Measurements from ENCODE around the gene NUDT3. TPM values are rescaled to one million over a fixed set of nuclear protein-coding genes. Genes with fewer than 3 reads are reported as not detected.
A peak's percentile ranks its signal among the peaks of the same experiment; 100 is the strongest.
"Not testable (repeated sequence)": the region's sequence is repeated elsewhere in the genome, so short reads cannot be mapped to it uniquely, and the experiment has no call there.

NUDT3 gene
- total and polyA plus RNA-seq, 5 experiments from 2014 or later = 7.4 to 31.7 (median 10.8) TPM

DNA sequence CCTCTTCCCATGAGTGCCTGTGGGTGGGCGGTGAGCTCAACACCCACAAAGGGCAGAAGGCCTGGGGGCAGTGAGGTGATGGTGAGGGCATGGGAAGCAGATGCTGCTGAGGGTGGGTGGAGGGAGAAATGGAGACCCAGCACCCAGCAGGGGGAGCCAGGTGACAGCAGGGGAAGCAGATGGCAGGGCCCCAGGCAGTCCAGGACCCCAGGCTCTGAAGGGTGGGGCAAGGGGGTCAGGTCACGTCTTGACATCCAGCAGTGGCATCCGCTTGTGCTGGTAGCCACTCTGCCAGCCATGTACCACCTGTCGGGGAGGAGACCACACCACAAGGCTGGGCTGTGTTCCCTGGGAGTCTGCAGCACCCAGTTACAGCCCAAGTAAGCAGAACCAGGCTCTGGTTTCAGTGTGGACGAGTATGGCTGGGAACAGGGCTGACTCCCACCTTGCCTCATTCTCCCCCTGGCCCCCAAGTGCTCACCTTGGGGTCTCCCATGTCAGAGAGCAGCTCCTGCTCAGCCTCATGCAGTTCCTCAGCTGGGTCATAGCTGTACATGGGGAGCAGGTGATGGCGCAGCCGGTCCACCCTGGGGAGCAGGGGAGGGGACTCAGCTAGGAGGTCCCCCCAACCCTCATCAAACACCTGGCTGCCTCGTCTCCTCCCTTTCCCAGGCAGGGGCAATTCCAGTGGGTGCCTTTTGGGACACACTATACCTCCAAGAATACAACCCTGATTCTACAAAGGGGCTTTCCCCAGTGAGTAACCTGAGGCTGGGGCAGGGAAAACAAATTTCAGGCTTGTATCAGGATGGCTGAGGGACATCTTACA is 145.7 kb downstream of the NUDT3 start:
- POLR2A ChIA-PET = interaction anchor here (3.6 to 5.1 kb wide), 4 partner anchors 9 to 169 kb away, joined by 12 to 72 read pairs (median 30); partner anchors contain the start of genes HMGA1 and NUDT3
- Mint-ChIP-seq H3K27ac (peak overlapping the region; percentile 43 to 97 (median 82)), H3K4me3 (peak overlapping the region in 9 of 10 donors; percentile 16 to 96 (median 76)), H3K36me3 (peaks cover 0 to 34% (median 0%) of the 10 kb centered on the region in 3 donors), H3K4me1 (peaks cover 20 to 70% (median 60%) of the 10 kb centered on the region in 4 donors), H3K9me3 (no peaks in the 10 kb centered on the region), H3K27me3 (no peaks in the 10 kb centered on the region)
- DNase-seq (peak in 8 of 10 donors; percentile 28 to 78 (median 36)), ATAC-seq (no peak)

- H3K4me3 Mint-ChIP-seq = peak overlapping the region in 1 of 10 donors; percentile 13
- H3K36me3 Mint-ChIP-seq = peaks cover 0 to 40% (median 4%) of the 10 kb centered on the region in 3 donors
- H3K4me1 Mint-ChIP-seq = peaks cover 21 to 74% (median 66%) of the 10 kb centered on the region in 4 donors
- DNase-seq = no peak
- no peaks in the 10 kb centered on the region for H3K9me3 Mint-ChIP-seq
- no peak for ATAC-seq
- POLR2A ChIA-PET = interaction anchor here (5.1 kb wide), 1 partner anchor 9 kb away, joined by 72 read pairs; the partner anchor contains the start of gene HMGA1
- no peaks in the 10 kb centered on the region for H3K27me3 Mint-ChIP-seq
- H3K27ac Mint-ChIP-seq = peak overlapping the region in 8 of 10 donors; percentile 42 to 96 (median 62)
These were observed 146.3 kb downstream of the NUDT3 start for GRCh38 chr6:34246249-34246562.

DNA sequence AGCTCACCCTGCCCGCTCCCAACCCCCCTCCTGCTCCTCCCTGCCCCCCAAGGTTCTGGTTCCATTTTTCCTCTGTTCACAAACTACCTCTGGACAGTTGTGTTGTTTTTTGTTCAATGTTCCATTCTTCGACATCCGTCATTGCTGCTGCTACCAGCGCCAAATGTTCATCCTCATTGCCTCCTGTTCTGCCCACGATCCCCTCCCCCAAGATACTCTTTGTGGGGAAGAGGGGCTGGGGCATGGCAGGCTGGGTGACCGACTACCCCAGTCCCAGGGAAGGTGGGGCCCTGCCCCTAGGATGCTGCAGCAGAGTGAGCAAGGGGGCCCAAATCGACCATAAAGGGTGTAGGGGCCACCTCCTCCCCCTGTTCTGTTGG is 146.7 kb downstream of the NUDT3 start:
- peaks cover 0 to 44% (median 7%) of the 10 kb centered on the region in 3 donors for H3K36me3 Mint-ChIP-seq
- not testable (repeated sequence) for H3K9me3 Mint-ChIP-seq, ATAC-seq, H3K27me3 Mint-ChIP-seq, DNase-seq
- H3K4me1 Mint-ChIP-seq = peaks cover 22 to 76% (median 69%) of the 10 kb centered on the region in 4 donors
- POLR2A ChIA-PET = interaction anchor here (1.2 to 5.1 kb wide), 2 partner anchors 8 to 9 kb away, joined by 4 to 72 read pairs; partner anchors contain the start of gene HMGA1
- peak overlapping the region; percentile 9 to 96 (median 66) for H3K27ac Mint-ChIP-seq
- H3K4me3 Mint-ChIP-seq = peak overlapping the region in 1 of 10 donors; percentile 15

- H3K27ac Mint-ChIP-seq = peak overlapping the region in 9 of 10 donors; percentile 21 to 92 (median 66)
- POLR2A ChIA-PET = interaction anchor here (1.2 kb wide), 2 partner anchors 8 to 14 kb away, joined by 3 to 4 read pairs; partner anchors contain the start of gene HMGA1
- not testable (repeated sequence) for H3K27me3 Mint-ChIP-seq, ATAC-seq, H3K9me3 Mint-ChIP-seq, DNase-seq
- peaks cover 0 to 50% (median 7%) of the 10 kb centered on the region in 3 donors for H3K36me3 Mint-ChIP-seq
- H3K4me1 Mint-ChIP-seq = peaks cover 22 to 76% (median 73%) of the 10 kb centered on the region in 4 donors
- H3K4me3 Mint-ChIP-seq = peak overlapping the region in 1 of 10 donors; percentile 24
These were observed 147.3 kb downstream of the NUDT3 start for GRCh38 chr6:34245032-34245760.

DNA sequence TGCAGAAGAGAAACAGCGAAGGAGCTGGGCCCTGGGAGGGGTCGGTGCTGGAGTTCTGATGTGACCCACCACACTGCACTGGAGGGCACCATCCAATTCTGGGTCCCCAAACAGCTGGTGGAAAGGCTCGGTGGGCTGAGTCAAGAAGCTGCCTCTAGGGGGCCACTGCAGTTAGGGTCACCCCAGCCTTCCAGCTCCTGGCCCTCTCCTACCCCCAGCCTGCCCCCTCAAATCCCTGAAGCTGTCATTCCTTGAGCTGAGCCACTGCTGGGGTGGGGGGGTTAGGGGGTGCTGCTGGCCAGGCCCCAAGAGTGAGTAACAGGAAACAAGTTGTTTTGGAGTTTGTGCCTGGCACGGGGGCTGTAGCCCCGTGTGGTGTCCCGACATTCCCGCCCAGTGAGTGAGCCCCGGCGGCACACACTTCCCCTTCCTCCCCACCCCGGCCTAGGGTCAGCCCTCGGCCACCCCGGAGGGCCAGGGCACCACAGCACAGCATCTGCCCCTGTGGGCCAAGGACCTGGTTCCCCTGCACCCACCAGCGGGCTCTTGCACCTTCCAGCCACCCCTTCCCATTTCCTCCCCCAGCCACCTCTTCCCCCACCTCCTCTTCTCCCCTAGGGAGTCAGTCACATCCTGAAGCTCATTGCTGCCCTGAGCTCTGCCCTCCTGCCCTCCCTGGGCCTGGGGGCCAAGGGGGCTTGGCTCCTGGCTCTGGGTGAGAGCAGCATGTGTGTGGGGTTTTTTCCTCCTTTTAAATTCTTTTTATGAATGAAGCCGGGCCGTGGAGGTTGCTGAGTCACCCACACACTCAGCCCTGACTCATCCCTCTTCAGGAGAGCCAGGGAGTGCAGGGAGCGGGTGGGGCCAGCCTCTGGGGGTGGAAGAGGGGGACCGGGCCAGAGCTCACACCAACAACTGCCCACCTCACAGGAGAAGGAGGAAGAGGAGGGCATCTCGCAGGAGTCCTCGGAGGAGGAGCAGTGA is 148.3 kb downstream of the NUDT3 start:
- Mint-ChIP-seq H3K9me3 (no peaks in the 10 kb centered on the region), H3K36me3 (peaks cover 0 to 53% (median 7%) of the 10 kb centered on the region in 3 donors), H3K4me3 (peak overlapping the region in 2 of 10 donors; percentile 50 to 58), H3K4me1 (peaks cover 24 to 82% (median 76%) of the 10 kb centered on the region in 4 donors), H3K27ac (peak overlapping the region in 8 of 10 donors; percentile 67 to 92 (median 88)), H3K27me3 (no peaks in the 10 kb centered on the region)
- DNase-seq (no peak), ATAC-seq (no peak)
- POLR2A ChIA-PET = interaction anchor here (0.5 to 1.2 kb wide), 3 partner anchors 7 to 44 kb away, joined by 3 to 4 read pairs (median 3); partner anchors contain the start of gene HMGA1

- H3K4me1 Mint-ChIP-seq = peaks cover 21 to 86% (median 82%) of the 10 kb centered on the region in 4 donors
- H3K36me3 Mint-ChIP-seq = peaks cover 0 to 53% (median 7%) of the 10 kb centered on the region in 3 donors
- ATAC-seq (no peak), DNase-seq (no peak)
- H3K27me3 Mint-ChIP-seq = no peaks in the 10 kb centered on the region
- H3K27ac Mint-ChIP-seq = peak overlapping the region; percentile 43 to 92 (median 84)
- H3K9me3 Mint-ChIP-seq = no peaks in the 10 kb centered on the region
- POLR2A ChIA-PET = no interaction called here
- H3K4me3 Mint-ChIP-seq = peak overlapping the region in 4 of 10 donors; percentile 18 to 70 (median 48)
These were observed 149.2 kb downstream of the NUDT3 start for GRCh38 chr6:34243131-34243771.

GRCh38 chr6:34242252-34243130 is 150.0 kb downstream of the NUDT3 start:
- H3K27me3 Mint-ChIP-seq = no peaks in the 10 kb centered on the region
- no peak for ATAC-seq

GRCh38 chr6:34241351-34242215 is 150.9 kb downstream of the NUDT3 start:
- DNase-seq (no peak), ATAC-seq (no peak)
- peak overlapping the region; percentile 1 to 92 (median 72) for H3K27ac Mint-ChIP-seq
- H3K9me3 Mint-ChIP-seq = no peaks in the 10 kb centered on the region
- POLR2A ChIA-PET = interaction anchor here (1.6 kb wide), 1 partner anchor 18 kb away, joined by 5 read pairs; no protein-coding TSS in a partner anchor
- no peaks in the 10 kb centered on the region for H3K27me3 Mint-ChIP-seq
- peak overlapping the region in 1 of 10 donors; percentile 58 for H3K4me3 Mint-ChIP-seq
- H3K4me1 Mint-ChIP-seq = peaks cover 19 to 71% (median 67%) of the 10 kb centered on the region in 4 donors
- peaks cover 0 to 53% (median 7%) of the 10 kb centered on the region in 3 donors for H3K36me3 Mint-ChIP-seq

More at GRCh38 chr6:34242252-34243130, 150.0 kb downstream of the NUDT3 start:
- Mint-ChIP-seq H3K4me3 (peak overlapping the region in 6 of 10 donors; percentile 10 to 70 (median 48)), H3K4me1 (peaks cover 19 to 80% (median 75%) of the 10 kb centered on the region in 4 donors), H3K9me3 (no peaks in the 10 kb centered on the region), H3K36me3 (peaks cover 0 to 53% (median 7%) of the 10 kb centered on the region in 3 donors), H3K27ac (peak overlapping the region; percentile 43 to 92 (median 82))
- POLR2A ChIA-PET = interaction anchor here (1.6 kb wide), 1 partner anchor 19 kb away, joined by 5 read pairs; no protein-coding TSS in a partner anchor
- no peak for DNase-seq

DNA sequence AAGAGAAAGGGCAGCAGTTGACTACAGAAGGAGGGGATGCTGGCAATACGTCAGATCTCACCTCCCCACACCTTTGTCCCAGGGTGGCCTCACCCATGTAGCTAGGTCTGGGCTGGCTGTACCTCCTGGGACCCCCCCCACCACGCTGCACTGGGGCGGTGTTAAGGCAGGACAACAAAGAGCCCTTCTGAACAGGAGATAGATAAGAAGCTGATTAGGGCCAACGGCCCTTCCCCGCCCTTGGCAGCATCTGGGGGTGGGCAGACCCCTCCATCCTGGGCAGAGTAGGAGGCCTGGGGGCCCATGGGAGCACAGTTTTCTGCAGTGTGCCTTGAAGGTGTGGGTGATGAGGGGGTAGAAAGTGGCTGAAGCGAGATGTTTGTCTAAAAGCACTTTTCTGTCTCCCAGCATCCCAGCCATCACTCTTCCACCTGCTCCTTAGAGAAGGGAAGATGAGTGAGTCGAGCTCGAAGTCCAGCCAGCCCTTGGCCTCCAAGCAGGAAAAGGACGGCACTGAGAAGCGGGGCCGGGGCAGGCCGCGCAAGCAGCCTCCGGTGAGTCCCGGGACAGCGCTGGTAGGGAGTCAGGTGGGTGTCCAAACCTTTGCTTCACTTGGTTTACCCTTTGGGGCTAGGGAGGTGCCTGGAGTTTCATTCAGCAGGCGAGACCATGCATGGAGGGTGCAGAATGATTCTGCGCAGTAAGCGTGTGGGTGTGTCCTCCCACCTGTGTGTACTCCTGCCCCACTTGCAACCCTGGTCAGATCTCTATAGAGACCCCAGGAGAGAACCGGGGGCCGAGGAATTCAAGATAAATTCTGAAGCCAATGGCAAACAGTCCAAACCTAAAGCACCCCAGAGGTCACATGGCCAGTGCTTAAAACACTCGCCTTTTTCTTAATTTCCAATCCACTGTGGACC is 151.9 kb downstream of the NUDT3 start:
- H3K4me1 Mint-ChIP-seq = peaks cover 19 to 71% (median 65%) of the 10 kb centered on the region in 4 donors
- POLR2A ChIA-PET = interaction anchor here (0.6 to 1.6 kb wide), 3 partner anchors 8 to 17 kb away, joined by 4 to 5 read pairs (median 5); partner anchors contain the start of gene SMIM29
- no peak for ATAC-seq
- peak overlapping the region in 7 of 10 donors; percentile 55 to 92 (median 81) for H3K27ac Mint-ChIP-seq
- peak overlapping the region in 1 of 10 donors; percentile 4 for H3K4me3 Mint-ChIP-seq
- no peaks in the 10 kb centered on the region for H3K27me3 Mint-ChIP-seq
- H3K9me3 Mint-ChIP-seq = no peaks in the 10 kb centered on the region
- no peak for DNase-seq
- peaks cover 0 to 47% (median 7%) of the 10 kb centered on the region in 3 donors for H3K36me3 Mint-ChIP-seq

Measured in naive thymus-derived CD8-positive, alpha-beta T cell (primary cell).